ENCODE results near the gene CCDC148. TPM values are rescaled to one million over a fixed set of nuclear protein-coding genes. Genes with fewer than 3 reads are reported as not detected.

Gene CCDC148
- total and polyA plus RNA-seq, 2 donors (not counting 3 experiments of a cell fraction or from before 2014, with no cell fraction given) = 0.04 to 0.69 TPM

DNA sequence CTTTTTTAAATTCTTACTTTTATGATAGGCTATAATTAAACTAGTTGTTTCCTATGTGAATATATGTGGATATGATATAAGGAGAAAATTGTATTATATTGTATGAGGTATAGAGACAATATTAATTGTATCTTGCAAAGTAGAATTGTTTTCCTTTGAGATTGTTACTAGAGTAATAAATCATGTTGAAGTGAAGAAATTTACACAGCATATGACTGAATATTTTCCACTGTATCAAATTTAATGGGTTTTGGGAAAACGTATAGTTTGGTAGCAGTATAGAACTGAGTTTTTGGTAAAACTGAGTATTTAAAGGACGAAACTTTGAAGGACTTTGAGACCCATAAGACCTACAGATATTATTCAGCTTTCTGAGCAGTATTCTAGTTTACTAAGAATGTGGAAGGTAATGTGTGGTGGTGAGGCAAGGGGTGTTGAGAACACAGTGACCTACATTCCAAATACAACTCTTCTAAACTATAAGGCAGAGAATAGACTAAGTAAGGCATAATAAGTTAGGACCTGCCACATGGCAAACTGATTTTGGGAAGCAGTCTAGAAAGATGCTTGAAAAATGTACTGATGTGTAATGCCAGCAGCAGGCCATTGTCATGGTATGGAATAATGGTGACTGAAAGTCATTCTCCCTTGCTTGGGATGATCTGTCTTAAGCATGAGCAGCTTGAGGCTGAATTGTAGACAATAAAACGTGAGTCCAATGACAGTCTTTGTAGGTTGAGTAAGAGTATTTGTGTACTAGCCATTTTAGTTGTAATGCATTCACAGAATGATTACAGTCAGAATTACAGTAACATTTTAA, 29.8 kb upstream of the CCDC148 start:
- H3K9me1 ChIP-seq (replicated peaks; ENCODE audit: control insufficient read depth, extremely low read depth, insufficient read depth, low read length) = no peaks in the 10 kb centered on the region
- DNase-seq (ENCODE audit: low read depth, low spot score) (no peak), FAIRE-seq (no peak)
- H3K27me3 ChIP-seq (ENCODE audit: control insufficient read depth in 2 of 2, insufficient read depth in 2 of 2, low read length in 2 of 2) = no peaks in the 10 kb centered on the region
- no peak overlapping the region for H2AFZ ChIP-seq (ENCODE audit: low read depth, low read length)
- CTCF ChIA-PET = no interaction called here
- no peak overlapping the region for H3K4me2 ChIP-seq (ENCODE audit: insufficient read depth, low read length)
- dilution Hi-C loops (cut with MboI; ENCODE audit: extremely low pct_ligation_motif_present, low sequenced_read_pairs) = no loop called here
- no peak overlapping the region for H3K27ac ChIP-seq (ENCODE audit: insufficient read depth, low read depth, low read length)
- no peak overlapping the region for H3K4me3 ChIP-seq (replicated peaks in 1 of 3; ENCODE audit: insufficient read depth in 1 of 3, low read depth in 1 of 3, low read length in 3 of 3)
- H4K20me1 ChIP-seq (replicated peaks; ENCODE audit: control insufficient read depth, extremely low read depth, insufficient read depth, low read length) = peaks cover 5% of the 10 kb centered on the region
- intact Hi-C loops (cut with micrococcal nuclease) = no loop called here
- no TSS peak for BruUV-seq (replicated peaks)
- H3K9ac ChIP-seq (replicated peaks; ENCODE audit: extremely low read depth, insufficient read depth, low read length) = no peak overlapping the region
- H3K4me1 ChIP-seq (ENCODE audit: control insufficient read depth, extremely low read depth, insufficient read depth, low read length) = peaks cover 10% of the 10 kb centered on the region
- no peaks in the 10 kb centered on the region for H3K36me3 ChIP-seq (ENCODE audit: control insufficient read depth in 2 of 2, extremely low read depth in 1 of 2, insufficient read depth in 2 of 2, low read length in 2 of 2)
- H3K79me2 ChIP-seq (ENCODE audit: control insufficient read depth, insufficient read depth, low read length) = peaks cover 58% of the 10 kb centered on the region
- TF ChIP-seq POLR2AphosphoS5 (IDR thresholded peaks at IDR 0.05; ENCODE audit: insufficient read depth, low read depth, low read length) (no peak), FOS (IDR thresholded peaks at IDR 0.05; ENCODE audit: borderline replicate concordance, insufficient read depth, low read length) (no peak)
- no peaks in the 10 kb centered on the region for H3K9me3 ChIP-seq (replicated peaks; ENCODE audit: control insufficient read depth, insufficient read depth, low read length)
- POLR2A ChIA-PET = no interaction called here

DNA sequence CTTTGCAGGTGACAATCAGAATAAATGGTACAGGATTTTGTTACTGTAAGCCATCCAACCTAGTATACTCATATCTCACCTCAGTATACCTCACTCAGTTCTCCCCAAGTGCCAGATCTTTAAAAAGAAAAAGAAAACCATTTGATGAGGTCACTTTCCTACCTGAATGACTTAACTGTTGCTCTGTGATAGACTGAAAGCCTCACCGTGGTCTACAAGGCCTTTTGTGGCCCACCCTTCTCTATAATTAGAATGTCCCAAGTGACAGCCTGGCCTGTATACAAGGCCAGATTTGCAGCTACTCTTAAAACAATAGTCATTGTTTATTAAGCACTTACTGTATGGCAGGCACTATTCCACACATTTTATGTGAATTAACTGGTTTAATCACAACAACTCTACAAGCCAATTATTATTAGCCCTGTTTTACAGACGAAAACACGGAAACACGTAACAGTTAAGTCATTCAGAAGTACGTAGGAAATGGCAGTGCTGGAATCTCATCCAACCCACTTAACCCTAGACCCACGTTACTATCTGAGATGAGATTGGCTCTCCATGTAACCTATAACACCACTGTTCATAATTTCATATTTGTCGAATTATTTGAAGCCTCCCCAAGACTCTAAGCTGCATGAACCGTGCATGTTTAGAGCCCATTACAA, 28.5 kb upstream of the CCDC148 start:
- H3K9me3 ChIP-seq (replicated peaks; ENCODE audit: control insufficient read depth, insufficient read depth, low read length) = no peaks in the 10 kb centered on the region
- peaks cover 5% of the 10 kb centered on the region for H4K20me1 ChIP-seq (replicated peaks; ENCODE audit: control insufficient read depth, extremely low read depth, insufficient read depth, low read length)
- H3K79me2 ChIP-seq (ENCODE audit: control insufficient read depth, insufficient read depth, low read length) = peaks cover 51% of the 10 kb centered on the region
- H3K9ac ChIP-seq (replicated peaks; ENCODE audit: extremely low read depth, insufficient read depth, low read length) = no peak overlapping the region
- TF ChIP-seq FOS (IDR thresholded peaks at IDR 0.05; ENCODE audit: borderline replicate concordance, insufficient read depth, low read length) = no peak
- TF ChIP-seq, protein P1, sequence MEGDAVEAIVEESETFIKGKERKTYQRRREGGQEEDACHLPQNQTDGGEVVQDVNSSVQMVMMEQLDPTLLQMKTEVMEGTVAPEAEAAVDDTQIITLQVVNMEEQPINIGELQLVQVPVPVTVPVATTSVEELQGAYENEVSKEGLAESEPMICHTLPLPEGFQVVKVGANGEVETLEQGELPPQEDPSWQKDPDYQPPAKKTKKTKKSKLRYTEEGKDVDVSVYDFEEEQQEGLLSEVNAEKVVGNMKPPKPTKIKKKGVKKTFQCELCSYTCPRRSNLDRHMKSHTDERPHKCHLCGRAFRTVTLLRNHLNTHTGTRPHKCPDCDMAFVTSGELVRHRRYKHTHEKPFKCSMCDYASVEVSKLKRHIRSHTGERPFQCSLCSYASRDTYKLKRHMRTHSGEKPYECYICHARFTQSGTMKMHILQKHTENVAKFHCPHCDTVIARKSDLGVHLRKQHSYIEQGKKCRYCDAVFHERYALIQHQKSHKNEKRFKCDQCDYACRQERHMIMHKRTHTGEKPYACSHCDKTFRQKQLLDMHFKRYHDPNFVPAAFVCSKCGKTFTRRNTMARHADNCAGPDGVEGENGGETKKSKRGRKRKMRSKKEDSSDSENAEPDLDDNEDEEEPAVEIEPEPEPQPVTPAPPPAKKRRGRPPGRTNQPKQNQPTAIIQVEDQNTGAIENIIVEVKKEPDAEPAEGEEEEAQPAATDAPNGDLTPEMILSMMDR (IDR thresholded peaks at IDR 0.05; ENCODE audit: extremely low read depth in 1 of 2, insufficient read depth in 1 of 2, low read depth in 1 of 2, low read length in 2 of 2) = no peak
- TF ChIP-seq POLR2A (IDR thresholded peaks at IDR 0.05; ENCODE audit: low read depth, low read length) = no peak
- no peak overlapping the region for H3K27ac ChIP-seq (ENCODE audit: insufficient read depth, low read depth, low read length)
- no peak overlapping the region for H3K4me3 ChIP-seq (replicated peaks in 1 of 3; ENCODE audit: insufficient read depth in 1 of 3, low read depth in 1 of 3, low read length in 3 of 3)
- intact Hi-C loops (cut with micrococcal nuclease) = no loop called here
- BruUV-seq (replicated peaks) = no TSS peak
- POLR2A ChIA-PET = no interaction called here
- dilution Hi-C loops (cut with MboI; ENCODE audit: extremely low pct_ligation_motif_present, low sequenced_read_pairs) = no loop called here
- no peak overlapping the region for H2AFZ ChIP-seq (ENCODE audit: low read depth, low read length)
- DNase-seq (ENCODE audit: low read depth, low spot score) = no peak
- CTCF ChIA-PET = no interaction called here
- no peaks in the 10 kb centered on the region for H3K9me1 ChIP-seq (replicated peaks; ENCODE audit: control insufficient read depth, extremely low read depth, insufficient read depth, low read length)
- no peak for FAIRE-seq
- H3K36me3 ChIP-seq (ENCODE audit: control insufficient read depth in 2 of 2, extremely low read depth in 1 of 2, insufficient read depth in 2 of 2, low read length in 2 of 2) = no peaks in the 10 kb centered on the region
- peaks cover 8% of the 10 kb centered on the region for H3K4me1 ChIP-seq (ENCODE audit: control insufficient read depth, extremely low read depth, insufficient read depth, low read length)
- no peaks in the 10 kb centered on the region for H3K27me3 ChIP-seq (ENCODE audit: control insufficient read depth in 2 of 2, insufficient read depth in 2 of 2, low read length in 2 of 2)
- no peak overlapping the region for H3K4me2 ChIP-seq (ENCODE audit: insufficient read depth, low read length)

All from endothelial cell of umbilical vein (primary cell).